SK-N-SH treated with all-trans-retinoic acid at 6 μM for 48 hours (cell line): ENCODE measurements around the gene KAZALD1.

Experiments
- ATAC-seq: fragments of 200-7000 bp; cut with Tn5 transposase; 3 replicates; pipeline ENCODE4 v1.9.1; 2020; ENCODE audit warnings: mild to moderate bottlenecking, moderate library complexity
- ARNTL ChIP-seq: fragments of 450-650 bp; formaldehyde crosslinking; IDR thresholded peaks from 2 replicates; pipeline ENCODE4 v1.5.0; 2020; ENCODE audit warnings: low read depth, mild to moderate bottlenecking, moderate library complexity, borderline replicate concordance
- BACH2 ChIP-seq: fragments of 250-450 bp; sonication (Bioruptor Pico); IDR thresholded peaks from 2 replicates; pipeline ENCODE4 v1.9.0; 2021; ENCODE audit warnings: mild to moderate bottlenecking, borderline replicate concordance
- CREB5 ChIP-seq: fragments of 250-450 bp; sonication (Bioruptor Pico); IDR thresholded peaks from 2 replicates; pipeline ENCODE4 v1.5.1; 2020; ENCODE audit warnings: low read depth, mild to moderate bottlenecking, moderate library complexity
- CSDC2 ChIP-seq: fragments of 250-450 bp; sonication (Bioruptor Pico); IDR thresholded peaks from 2 replicates; pipeline ENCODE4 v1.5.0; 2020; ENCODE audit warnings: mild to moderate bottlenecking, moderate library complexity
- ESRRG ChIP-seq: fragments of 250-450 bp; sonication (Bioruptor Pico); IDR thresholded peaks from 2 replicates; pipeline ENCODE4 v1.6.1; 2021; ENCODE audit warnings: mild to moderate bottlenecking
- GLIS3 ChIP-seq: fragments of 250-450 bp; sonication (Bioruptor Pico); IDR thresholded peaks from 2 replicates; pipeline ENCODE4 v1.5.0; 2020; ENCODE audit warnings: mild to moderate bottlenecking, moderate library complexity
- ISL1 ChIP-seq: fragments of 250-450 bp; sonication (Bioruptor Pico); IDR thresholded peaks from 2 replicates; pipeline ENCODE4 v2.1.2; 2022; ENCODE audit warnings: mild to moderate bottlenecking, moderate library complexity
- OSR1 ChIP-seq: fragments of 250-450 bp; sonication (Bioruptor Pico); IDR thresholded peaks from 2 replicates; pipeline ENCODE4 v1.8.0; 2022; ENCODE audit warnings: moderate library complexity, mild to moderate bottlenecking, inconsistent platforms
- POU6F1 ChIP-seq: fragments of 250-450 bp; sonication (Bioruptor Pico); IDR thresholded peaks from 2 replicates; pipeline ENCODE4 v1.8.0; 2021; ENCODE audit warnings: low read depth, mild to moderate bottlenecking, moderate library complexity, borderline replicate concordance
- PPARA ChIP-seq: fragments of 250-450 bp; sonication (Bioruptor Pico); IDR thresholded peaks from 2 replicates; pipeline ENCODE4 v1.5.0; 2020; ENCODE audit warnings: mild to moderate bottlenecking, borderline replicate concordance
- RARB ChIP-seq: fragments of 250-450 bp; sonication (Bioruptor Pico); IDR thresholded peaks from 2 replicates; pipeline ENCODE4 v1.8.0; 2021; ENCODE audit warnings: mild to moderate bottlenecking, moderate library complexity
- SNAI2 ChIP-seq: fragments of 250-450 bp; sonication (Bioruptor Pico); IDR thresholded peaks from 2 replicates; pipeline ENCODE4 v1.5.0; 2020; ENCODE audit warnings: mild to moderate bottlenecking, moderate library complexity
- TCF4 ChIP-seq: fragments of 250-450 bp; sonication (Bioruptor Pico); IDR thresholded peaks from 2 replicates; pipeline ENCODE4 v1.8.0; 2021; ENCODE audit warnings: mild to moderate bottlenecking, moderate library complexity, borderline replicate concordance
- TOX ChIP-seq: fragments of 250-450 bp; sonication (Bioruptor Pico); IDR thresholded peaks from 2 replicates; pipeline ENCODE4 v1.8.0; 2021; ENCODE audit warnings: mild to moderate bottlenecking, moderate library complexity, borderline replicate concordance
- ZC3H10 ChIP-seq: fragments of 250-450 bp; sonication (Bioruptor Pico); IDR thresholded peaks from 2 replicates; pipeline ENCODE4 v1.5.1; 2021; ENCODE audit warnings: mild to moderate bottlenecking, moderate library complexity
- ZFP30 ChIP-seq: fragments of 450-650 bp; formaldehyde crosslinking; IDR thresholded peaks from 2 replicates; pipeline ENCODE4 v1.5.0; 2022; ENCODE audit warnings: mild to moderate bottlenecking, moderate library complexity
- ZNF565 ChIP-seq: fragments of 450-650 bp; formaldehyde crosslinking; conservative IDR thresholded peaks from 2 replicates; pipeline ENCODE4 v1.5.0; 2020; ENCODE audit warnings: low read depth, mild to moderate bottlenecking, moderate library complexity
- ZNF70 ChIP-seq: fragments of 450-650 bp; formaldehyde crosslinking; IDR thresholded peaks from 2 replicates; pipeline ENCODE4 v1.5.0; 2020; ENCODE audit warnings: mild to moderate bottlenecking, moderate library complexity
- ZNF8 ChIP-seq: fragments of 450-650 bp; formaldehyde crosslinking; IDR thresholded peaks from 2 replicates; pipeline ENCODE4 v1.5.0; 2020; ENCODE audit warnings: mild to moderate bottlenecking, moderate library complexity
- TF ChIP-seq, protein P1 (sequence below): fragments of 250-450 bp; sonication (Bioruptor Pico); IDR thresholded peaks from 2 replicates; pipeline ENCODE4 v1.5.0; 2020; ENCODE audit warnings: mild to moderate bottlenecking, moderate library complexity
- TF ChIP-seq, protein P2 (sequence below): fragments of 250-450 bp; sonication (Bioruptor Pico); IDR thresholded peaks from 2 replicates; pipeline ENCODE4 v1.5.1; 2021; ENCODE audit warnings: mild to moderate bottlenecking, moderate library complexity

KAZALD1 gene

DNA sequence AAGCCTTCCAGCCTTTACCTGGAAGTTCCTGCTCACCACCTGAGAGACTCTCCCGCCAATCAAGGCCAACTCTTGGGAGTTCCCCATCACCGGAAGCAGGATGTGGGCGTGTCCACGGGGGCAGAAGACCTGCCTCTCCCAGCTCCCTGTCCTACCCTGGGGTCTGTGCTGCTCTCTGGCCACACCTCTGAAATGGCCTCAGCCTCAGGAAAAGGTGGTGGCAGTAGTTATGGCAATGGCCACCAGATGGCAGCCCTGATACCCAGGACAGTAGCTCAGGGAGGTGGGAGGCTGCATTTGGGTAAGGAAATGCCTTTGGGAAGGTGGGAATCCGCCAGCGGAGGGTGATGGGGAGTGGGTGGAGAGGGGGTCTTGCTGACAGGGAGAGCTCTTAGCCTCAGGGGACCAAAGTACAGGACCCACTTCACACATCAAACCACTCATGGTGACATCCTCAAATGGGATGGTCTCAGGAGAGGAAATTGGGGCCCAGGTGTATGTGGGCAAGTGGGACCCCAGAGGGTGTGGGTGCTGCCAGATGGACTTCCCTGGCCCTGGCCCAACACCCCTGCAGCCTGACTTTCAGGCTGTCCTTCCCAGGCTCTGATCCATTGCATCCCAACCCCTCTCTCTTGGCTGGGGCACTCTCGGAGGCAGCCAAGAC lies 33.9 kb downstream of the KAZALD1 start (continued):
- TF ChIP-seq CREB5 (CRISPR knock-in tag), result no peak

DNA sequence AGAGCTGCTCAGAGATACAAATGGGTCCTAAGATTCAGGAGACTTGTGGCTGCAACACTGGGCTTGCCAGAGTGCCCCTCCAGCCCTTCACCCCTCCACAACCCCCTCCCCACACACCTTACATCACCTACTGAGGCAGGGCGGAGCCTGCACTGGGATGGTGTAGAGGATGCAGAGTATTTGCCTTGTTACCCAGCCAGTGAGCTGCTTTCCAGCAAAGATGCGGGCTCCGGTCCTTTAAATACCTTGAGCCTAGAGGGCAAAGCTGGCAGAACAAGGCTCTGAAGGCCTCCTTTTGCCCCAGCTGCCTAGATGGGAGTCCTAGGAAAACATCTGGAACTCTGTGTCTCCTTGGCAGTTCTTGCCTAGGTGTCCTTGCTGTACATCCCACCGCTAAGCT lies 34.6 kb downstream of the KAZALD1 start:
- TF ChIP-seq ZNF8, result no peak
- no peak for TF ChIP-seq ISL1
- TF ChIP-seq, protein P1, sequence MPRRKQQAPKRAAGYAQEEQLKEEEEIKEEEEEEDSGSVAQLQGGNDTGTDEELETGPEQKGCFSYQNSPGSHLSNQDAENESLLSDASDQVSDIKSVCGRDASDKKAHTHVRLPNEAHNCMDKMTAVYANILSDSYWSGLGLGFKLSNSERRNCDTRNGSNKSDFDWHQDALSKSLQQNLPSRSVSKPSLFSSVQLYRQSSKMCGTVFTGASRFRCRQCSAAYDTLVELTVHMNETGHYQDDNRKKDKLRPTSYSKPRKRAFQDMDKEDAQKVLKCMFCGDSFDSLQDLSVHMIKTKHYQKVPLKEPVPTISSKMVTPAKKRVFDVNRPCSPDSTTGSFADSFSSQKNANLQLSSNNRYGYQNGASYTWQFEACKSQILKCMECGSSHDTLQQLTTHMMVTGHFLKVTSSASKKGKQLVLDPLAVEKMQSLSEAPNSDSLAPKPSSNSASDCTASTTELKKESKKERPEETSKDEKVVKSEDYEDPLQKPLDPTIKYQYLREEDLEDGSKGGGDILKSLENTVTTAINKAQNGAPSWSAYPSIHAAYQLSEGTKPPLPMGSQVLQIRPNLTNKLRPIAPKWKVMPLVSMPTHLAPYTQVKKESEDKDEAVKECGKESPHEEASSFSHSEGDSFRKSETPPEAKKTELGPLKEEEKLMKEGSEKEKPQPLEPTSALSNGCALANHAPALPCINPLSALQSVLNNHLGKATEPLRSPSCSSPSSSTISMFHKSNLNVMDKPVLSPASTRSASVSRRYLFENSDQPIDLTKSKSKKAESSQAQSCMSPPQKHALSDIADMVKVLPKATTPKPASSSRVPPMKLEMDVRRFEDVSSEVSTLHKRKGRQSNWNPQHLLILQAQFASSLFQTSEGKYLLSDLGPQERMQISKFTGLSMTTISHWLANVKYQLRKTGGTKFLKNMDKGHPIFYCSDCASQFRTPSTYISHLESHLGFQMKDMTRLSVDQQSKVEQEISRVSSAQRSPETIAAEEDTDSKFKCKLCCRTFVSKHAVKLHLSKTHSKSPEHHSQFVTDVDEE, result no peak
- TF ChIP-seq ZC3H10 (CRISPR knock-in tag), result no peak
- TF ChIP-seq RARB (CRISPR knock-in tag), result no peak
- TF ChIP-seq POU6F1 (CRISPR knock-in tag), result no peak
- TF ChIP-seq ZNF565 (CRISPR knock-in tag), result no peak
- no peak for ATAC-seq

- no peak for ATAC-seq
- TF ChIP-seq SNAI2, result no peak
- no peak for TF ChIP-seq CREB5 (CRISPR knock-in tag)
Measured at GRCh38 chr10:101097881-101098280, 36.1 kb downstream of the KAZALD1 start.

DNA sequence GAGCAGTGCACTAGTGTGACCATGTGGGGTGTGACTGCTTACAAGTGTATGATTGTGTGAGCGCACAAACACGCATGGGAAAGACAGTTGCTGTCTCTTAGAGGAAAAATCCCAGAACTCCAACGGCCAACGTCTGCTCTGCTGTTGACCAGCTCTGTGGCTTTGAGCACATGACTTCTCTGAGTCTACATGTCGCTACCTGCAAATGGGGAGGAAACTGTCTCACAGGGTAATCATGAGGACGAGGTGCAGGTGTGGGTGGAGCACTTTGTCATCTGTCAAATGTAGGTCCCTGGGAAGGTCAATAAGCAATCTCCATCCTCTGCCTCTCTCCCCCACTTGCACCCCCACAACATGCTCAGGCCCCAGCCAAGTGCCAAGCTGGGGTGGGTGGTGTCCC lies 38.1 kb downstream of the KAZALD1 start:
- no peak for ATAC-seq
- TF ChIP-seq SNAI2 (no peak), GLIS3 (CRISPR knock-in tag) (no peak), ZNF565 (CRISPR knock-in tag) (no peak), POU6F1 (CRISPR knock-in tag) (no peak), OSR1 (no peak), BACH2 (CRISPR knock-in tag) (no peak), CREB5 (CRISPR knock-in tag) (no peak), ZFP30 (no peak), PPARA (CRISPR knock-in tag) (no peak), ZNF70 (CRISPR knock-in tag) (no peak), ISL1 (no peak), ARNTL (no peak), ESRRG (CRISPR knock-in tag) (no peak), CSDC2 (no peak), ZC3H10 (CRISPR knock-in tag) (no peak), TCF4 (no peak), TOX (CRISPR knock-in tag) (no peak), ZNF8 (no peak)
- TF ChIP-seq, protein P2, sequence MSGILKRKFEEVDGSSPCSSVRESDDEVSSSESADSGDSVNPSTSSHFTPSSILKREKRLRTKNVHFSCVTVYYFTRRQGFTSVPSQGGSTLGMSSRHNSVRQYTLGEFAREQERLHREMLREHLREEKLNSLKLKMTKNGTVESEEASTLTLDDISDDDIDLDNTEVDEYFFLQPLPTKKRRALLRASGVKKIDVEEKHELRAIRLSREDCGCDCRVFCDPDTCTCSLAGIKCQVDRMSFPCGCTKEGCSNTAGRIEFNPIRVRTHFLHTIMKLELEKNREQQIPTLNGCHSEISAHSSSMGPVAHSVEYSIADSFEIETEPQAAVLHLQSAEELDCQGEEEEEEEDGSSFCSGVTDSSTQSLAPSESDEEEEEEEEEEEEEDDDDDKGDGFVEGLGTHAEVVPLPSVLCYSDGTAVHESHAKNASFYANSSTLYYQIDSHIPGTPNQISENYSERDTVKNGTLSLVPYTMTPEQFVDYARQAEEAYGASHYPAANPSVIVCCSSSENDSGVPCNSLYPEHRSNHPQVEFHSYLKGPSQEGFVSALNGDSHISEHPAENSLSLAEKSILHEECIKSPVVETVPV (CRISPR knock-in tag), result no peak
- TF ChIP-seq, protein P1, result no peak
